GM21786 (cell line): ENCODE data around the gene OR14J1.
"Not testable (repeated sequence)": the region's sequence is repeated elsewhere in the genome, so short reads cannot be mapped to it uniquely, and the experiment has no call there.

Experiments
- ATAC-seq: cut with Tn5 transposase; IDR thresholded peaks from one replicate; pipeline ENCODE4 v1.9.1; 2021; ENCODE audit not compliant: unreplicated experiment

OR14J1 gene

DNA sequence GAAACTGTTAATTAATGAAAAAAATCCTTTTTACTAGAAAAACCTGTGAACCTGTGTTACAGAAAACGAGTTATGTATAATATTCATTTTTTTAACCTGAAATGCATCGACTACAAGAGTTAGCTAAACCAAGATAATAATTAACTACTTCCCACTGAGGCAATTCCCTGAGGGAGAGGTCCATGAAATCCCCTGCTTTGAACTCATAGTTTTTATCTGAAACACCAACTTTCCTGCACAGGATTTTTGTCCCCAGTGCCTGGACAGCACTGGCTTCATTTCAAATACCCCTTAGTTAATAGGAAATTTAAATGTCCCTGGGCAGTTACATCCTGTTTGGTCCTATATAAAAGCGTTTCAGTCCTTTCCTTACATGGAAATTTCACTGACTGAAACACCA lies at the start of gene OR14J1:
Gene OR14J1 (plus strand): TSS at position 386 of the 400 bp plus-strand sequence. CDS start 4,989 bp downstream, outside the sequence.
- no peak for ATAC-seq

GRCh38 chr6:29251736-29252135 lies 49.8 kb upstream of the OR14J1 start:
- no peak for ATAC-seq

- no peak for ATAC-seq
These were observed 46.0 kb upstream of the OR14J1 start for GRCh38 chr6:29255530-29255929.

DNA sequence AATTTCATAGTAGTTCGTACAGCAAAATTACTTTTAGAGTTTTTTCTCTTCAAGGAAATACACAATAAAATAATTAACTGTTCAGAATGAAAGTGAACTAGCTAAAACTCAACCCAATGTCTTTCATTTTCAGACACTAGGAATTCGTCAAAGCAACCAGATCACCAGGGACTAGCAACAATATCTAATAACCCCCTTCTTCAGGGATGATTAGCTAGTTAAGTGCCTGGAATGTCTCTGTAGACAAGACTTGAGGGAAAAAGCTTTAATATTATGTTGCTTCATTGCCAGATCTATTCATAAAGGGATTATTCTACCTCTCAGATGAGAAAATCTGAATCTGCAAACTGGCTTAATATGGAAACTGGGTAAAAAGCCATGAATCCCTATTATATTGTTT lies 41.8 kb upstream of the OR14J1 start:
- ATAC-seq: no peak

GRCh38 chr6:29263001-29263400 lies 38.5 kb upstream of the OR14J1 start:
- ATAC-seq: no peak

DNA sequence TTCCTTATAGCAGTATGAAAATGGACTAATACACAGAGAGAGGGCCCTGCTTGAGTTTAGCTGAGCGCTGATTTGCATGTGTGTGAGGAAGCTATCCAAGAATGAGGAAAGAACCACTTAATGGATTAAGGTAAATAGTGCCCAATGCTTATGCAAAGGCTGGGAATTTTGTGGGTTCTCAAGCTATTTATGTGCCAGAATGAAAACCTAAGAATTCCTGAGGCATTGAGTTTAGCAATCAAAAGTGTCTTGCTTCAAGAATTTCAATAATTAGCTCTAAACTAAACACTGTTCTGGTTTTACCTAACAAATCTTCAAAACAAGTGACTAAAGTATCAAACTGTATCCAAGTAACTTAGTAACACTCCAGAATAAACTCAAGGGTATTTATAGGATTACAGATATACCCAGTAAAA lies 7.0 kb upstream of the OR14J1 start:
- no peak for ATAC-seq

DNA sequence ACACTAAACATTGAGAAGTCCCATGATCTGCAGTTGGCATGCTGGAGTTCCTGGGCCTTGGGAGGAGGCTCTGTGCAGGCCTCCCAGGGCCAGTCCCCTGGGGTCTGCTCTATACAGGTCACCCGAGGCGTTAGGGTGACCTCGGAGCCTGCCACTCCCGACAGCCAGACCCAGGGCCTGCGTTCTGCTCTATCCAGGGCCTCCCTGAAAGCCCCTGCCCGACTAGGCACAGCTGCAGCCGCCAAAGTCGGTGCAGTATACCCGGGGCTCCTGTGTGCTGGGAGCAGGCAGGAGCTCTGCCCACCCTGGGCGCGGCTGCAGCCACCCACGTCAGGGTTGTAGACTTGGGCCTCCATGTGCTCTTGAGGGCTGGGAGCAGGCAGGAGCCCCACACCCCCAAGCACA lies 6.3 kb upstream of the OR14J1 start:
- ATAC-seq: no peak

DNA sequence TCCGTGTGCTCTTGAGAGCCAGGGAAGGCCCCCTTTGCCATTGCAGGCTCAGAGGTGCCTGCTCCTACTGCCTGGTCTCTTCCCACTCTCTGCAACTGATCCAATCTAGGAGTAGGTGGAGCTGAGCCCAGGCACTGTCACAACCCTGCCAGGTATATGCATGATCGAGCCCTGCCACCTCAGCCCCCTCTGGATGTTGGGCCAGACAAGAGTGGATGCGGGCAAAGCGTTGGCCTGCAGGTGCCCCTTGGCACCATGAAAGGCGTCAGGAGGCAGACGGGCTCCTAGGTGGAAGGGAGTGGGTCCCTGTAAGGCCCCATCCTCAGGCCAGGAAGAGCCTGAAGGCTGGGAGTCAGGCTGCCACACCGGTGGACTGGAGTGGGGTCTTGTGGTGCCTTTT lies 5.9 kb upstream of the OR14J1 start:
- no peak for ATAC-seq

DNA sequence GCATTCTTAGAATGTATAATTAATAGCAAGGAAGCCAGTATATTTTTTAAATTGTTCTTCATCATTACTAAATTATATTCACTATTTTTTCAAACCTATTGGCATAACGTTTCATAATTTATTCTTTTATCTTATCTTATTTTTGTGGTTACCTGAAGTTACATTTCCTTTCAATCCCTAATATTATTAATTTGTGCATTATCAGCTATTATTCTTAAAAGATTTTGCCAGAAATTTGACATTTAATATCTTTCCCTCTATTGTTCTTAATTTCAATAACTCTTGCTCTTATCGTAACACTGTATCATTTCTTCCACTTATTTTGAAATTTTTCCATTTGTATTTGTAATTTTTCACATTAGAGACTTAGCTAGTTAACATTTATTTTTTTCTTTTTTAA lies 18.4 kb downstream of the OR14J1 start:
- no peak for ATAC-seq

GRCh38 chr6:29323332-29323731 lies 21.8 kb downstream of the OR14J1 start:
- not testable (repeated sequence) for ATAC-seq

DNA sequence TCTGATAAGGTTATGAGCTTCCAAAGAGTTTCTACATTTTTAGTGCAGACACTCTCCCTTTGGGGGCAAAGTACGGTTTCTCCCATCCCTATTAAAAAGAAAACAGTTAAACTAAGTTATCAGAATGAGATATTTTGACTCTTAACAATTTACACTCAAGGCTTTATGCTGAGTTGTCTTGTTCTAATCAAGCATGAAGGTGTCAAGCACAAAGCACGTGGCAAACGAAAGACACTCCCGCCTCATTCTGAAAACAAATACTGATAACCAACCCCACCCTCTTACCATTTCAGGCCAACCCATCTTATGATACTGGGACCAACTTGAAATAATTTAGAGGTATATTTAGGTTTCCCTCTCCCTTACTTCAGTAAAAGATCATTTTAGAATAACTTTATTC lies 24.3 kb downstream of the OR14J1 start:
- ATAC-seq: no peak

GRCh38 chr6:29332676-29333075 lies 31.2 kb downstream of the OR14J1 start:
- ATAC-seq: no peak

DNA sequence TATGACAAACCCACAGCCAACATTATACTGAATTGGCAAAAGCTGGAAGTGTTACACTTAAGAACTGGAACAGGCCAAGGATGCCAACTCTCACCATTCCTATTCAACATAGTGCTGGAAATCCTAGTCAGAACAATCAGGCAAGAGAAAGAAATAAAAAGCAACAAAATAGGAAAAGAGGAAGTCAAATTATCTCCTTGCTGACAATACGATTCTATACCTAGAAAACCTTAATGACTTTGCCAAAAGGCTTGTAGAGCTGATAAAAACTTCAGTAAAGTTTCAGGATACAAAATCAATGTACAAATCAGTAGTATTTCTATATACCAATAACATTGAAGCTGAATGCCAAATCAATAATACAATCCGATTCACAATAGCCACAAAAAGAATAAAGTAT lies 34.8 kb downstream of the OR14J1 start:
- no peak for ATAC-seq

DNA sequence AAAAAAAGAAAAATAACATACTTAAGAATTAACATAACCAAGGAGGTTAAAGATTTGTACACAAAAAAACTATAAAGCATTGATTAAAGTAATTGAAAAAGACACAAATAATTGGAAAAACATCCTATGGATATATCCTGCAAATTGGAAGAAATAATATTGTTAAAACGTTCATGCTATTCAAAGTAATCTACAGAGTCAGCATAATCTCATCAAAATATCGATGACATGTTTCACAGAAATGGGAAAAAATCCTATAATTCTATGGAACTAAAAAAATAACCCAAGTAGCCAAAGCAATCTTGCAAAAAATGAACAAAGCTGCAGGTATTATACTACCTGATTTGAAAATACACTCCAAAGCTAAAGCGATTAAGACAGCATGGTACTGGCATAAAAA lies 43.9 kb downstream of the OR14J1 start:
- no peak for ATAC-seq

DNA sequence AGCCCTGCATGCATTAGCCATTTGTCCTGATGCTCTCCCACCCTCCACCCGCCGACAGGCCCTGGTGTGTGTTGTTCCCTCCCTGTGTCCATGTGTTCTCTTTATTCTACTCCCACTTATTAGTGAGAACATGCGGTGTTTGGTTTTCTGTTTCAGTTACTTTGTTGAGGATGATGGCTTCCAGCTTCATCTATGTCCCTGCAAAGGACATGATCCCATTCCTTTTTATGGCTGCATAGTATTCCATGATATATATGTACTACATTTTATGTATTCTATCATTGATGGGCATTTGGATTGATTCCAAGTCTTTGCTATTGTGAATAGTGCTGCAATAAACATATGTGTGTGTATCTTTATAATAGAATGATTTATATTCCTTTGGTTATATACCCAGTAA lies 47.8 kb downstream of the OR14J1 start:
- ATAC-seq: not testable (repeated sequence)

DNA sequence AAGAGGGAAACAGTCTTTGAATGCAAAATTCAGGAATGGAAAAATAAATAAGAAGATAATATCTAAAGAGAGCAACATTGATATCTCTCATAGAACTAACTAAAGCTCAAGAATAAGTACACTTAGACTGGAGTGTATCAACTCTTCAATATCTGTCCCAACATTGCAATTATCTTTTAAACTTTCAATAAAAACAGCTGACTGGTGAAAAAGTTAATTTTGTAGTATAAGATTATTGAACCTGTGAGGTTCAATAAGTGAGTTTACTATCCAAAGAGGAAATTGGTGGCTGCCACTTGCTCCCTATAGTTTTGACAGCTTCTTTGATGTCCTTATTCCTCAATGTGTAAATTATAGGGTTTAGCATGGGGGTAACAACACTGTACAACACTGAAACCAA lies 53.5 kb downstream of the OR14J1 start:
- ATAC-seq: no peak

- no peak for ATAC-seq
These were observed 54.1 kb downstream of the OR14J1 start for GRCh38 chr6:29355603-29356002.
